Upper lobe of left lung (tissue), 6 donors: ENCODE results near the gene TGOLN2. TPM values are rescaled to one million over a fixed set of nuclear protein-coding genes. Genes with fewer than 3 reads are reported as not detected.
A peak's percentile ranks its signal among the peaks of the same experiment; 100 is the strongest.
"Not testable (repeated sequence)": the region's sequence is repeated elsewhere in the genome, so short reads cannot be mapped to it uniquely, and the experiment has no call there.

Source experiments
- ATAC-seq, 2 donors: fragments of 200-7000 bp; cut with Tn5 transposase; one replicate each; pipeline ENCODE4 v1.9.1; 2022; ENCODE audit warnings: mild to moderate bottlenecking in 2 of 2, moderate library complexity in 2 of 2; ENCODE audit not compliant: low FRiP score in 2 of 2
- DNase-seq, 2 donors: peaks; one replicate each; pipeline ENCODE4 v3.0.0-alpha.2; 2019 to 2020
- H3K27ac ChIP-seq, 4 donors: fragments of 200-600 bp; sonication (generic); one replicate each; pipeline ENCODE4 v1.5.1; 2016 to 2019
- H3K27me3 ChIP-seq, 4 donors: fragments of 200-600 bp; sonication (generic); one replicate each; pipeline ENCODE4 v1.5.1; 2017 to 2019
- H3K36me3 ChIP-seq, 4 donors: fragments of 200-600 bp; sonication (generic); one replicate each; pipeline ENCODE4 v1.5.1; 2016 to 2019
- H3K4me1 ChIP-seq, 4 donors: fragments of 200-600 bp; sonication (generic); one replicate each; pipeline ENCODE4 v1.5.1; 2018 to 2019
- H3K4me3 ChIP-seq, 4 donors: fragments of 200-600 bp; sonication (generic); one replicate each; pipeline ENCODE4 v1.5.1; 2017 to 2019; ENCODE audit warnings: mild to moderate bottlenecking in 2 of 4, moderate library complexity in 1 of 4
- H3K9me3 ChIP-seq, 4 donors: fragments of 200-600 bp; sonication (generic); one replicate each; pipeline ENCODE4 v1.5.1; 2018 to 2019
- EP300 ChIP-seq, 4 donors: sonication (generic); formaldehyde crosslinking; IDR thresholded peaks; one replicate each; pipeline ENCODE4 v1.5.1; 2017; ENCODE audit warnings: antibody characterized with exemption in 4 of 4, control low read depth in 2 of 4
- POLR2A ChIP-seq, 4 donors: fragments of 450-650 bp; IDR thresholded peaks; one replicate each; pipeline ENCODE4 v1.5.1; 2016 to 2017; ENCODE audit warnings: antibody characterized with exemption in 4 of 4, mild to moderate bottlenecking in 2 of 4
- POLR2AphosphoS5 ChIP-seq, 2 donors: sonication (generic); formaldehyde crosslinking; IDR thresholded peaks; one replicate each; pipeline ENCODE4 v1.5.1; 2017; ENCODE audit warnings: antibody characterized with exemption in 2 of 2
- WGBS, 2 donors: methylation state at CpG; one replicate each; pipeline ENCODE4 v1.1.5; 2017 to 2018; 5-methylcytosine and 5-hydroxymethylcytosine counted together
- total RNA-seq, 6 donors: library from RNA; depleted of rRNA in 4 of 6; stranded (reverse); fragments of >200 nt in 4 of 6; gene quantifications; one replicate each; pipeline versions ENCODE4 v1.1.0 to v1.2.1, GENCODE V29; 2016 to 2021
- TF ChIP-seq, protein P1 (sequence below), 6 experiments: fragments of 450-650 bp in 4 of 6; fragments of 200-600 bp in 2 of 6; sonication (generic) in 2 of 6; IDR thresholded peaks; one replicate each; pipeline ENCODE4 v1.5.1; 2016 to 2019; ENCODE audit warnings: antibody characterized with exemption in 6 of 6
- donor health status: DM: no; HTN: no; CAD: no; lungs with moderate emphysema.
- donor health status: DM: no; HTN: yes; CAD: no; lungs with severe emphysema.

TGOLN2 gene
- total RNA-seq, 6 donors from 2014 or later = 128 to 172 (median 147) TPM

- H3K4me1 ChIP-seq = peaks cover 0 to 8% (median 0%) of the 10 kb centered on the region in 4 donors
- peaks cover 5 to 26% (median 17%) of the 10 kb centered on the region in 4 donors for H3K36me3 ChIP-seq
- DNase-seq = peak in 1 of 2 donors; percentile 47
- ATAC-seq = no peak
- no peak for TF ChIP-seq EP300 (IDR thresholded peaks at IDR 0.05)
- no peak for TF ChIP-seq POLR2AphosphoS5 (IDR thresholded peaks at IDR 0.05)
- TF ChIP-seq, protein P1, sequence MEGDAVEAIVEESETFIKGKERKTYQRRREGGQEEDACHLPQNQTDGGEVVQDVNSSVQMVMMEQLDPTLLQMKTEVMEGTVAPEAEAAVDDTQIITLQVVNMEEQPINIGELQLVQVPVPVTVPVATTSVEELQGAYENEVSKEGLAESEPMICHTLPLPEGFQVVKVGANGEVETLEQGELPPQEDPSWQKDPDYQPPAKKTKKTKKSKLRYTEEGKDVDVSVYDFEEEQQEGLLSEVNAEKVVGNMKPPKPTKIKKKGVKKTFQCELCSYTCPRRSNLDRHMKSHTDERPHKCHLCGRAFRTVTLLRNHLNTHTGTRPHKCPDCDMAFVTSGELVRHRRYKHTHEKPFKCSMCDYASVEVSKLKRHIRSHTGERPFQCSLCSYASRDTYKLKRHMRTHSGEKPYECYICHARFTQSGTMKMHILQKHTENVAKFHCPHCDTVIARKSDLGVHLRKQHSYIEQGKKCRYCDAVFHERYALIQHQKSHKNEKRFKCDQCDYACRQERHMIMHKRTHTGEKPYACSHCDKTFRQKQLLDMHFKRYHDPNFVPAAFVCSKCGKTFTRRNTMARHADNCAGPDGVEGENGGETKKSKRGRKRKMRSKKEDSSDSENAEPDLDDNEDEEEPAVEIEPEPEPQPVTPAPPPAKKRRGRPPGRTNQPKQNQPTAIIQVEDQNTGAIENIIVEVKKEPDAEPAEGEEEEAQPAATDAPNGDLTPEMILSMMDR (IDR thresholded peaks at IDR 0.05) = no peak
- no peak for TF ChIP-seq POLR2A (IDR thresholded peaks at IDR 0.05)
- no peaks in the 10 kb centered on the region for H3K27me3 ChIP-seq
- 44 to 56% methylated on average over 13 of the region's 13 CpGs for WGBS, 2 donors
- no peaks in the 10 kb centered on the region for H3K9me3 ChIP-seq
- H3K4me3 ChIP-seq = no peak overlapping the region
- H3K27ac ChIP-seq = no peak overlapping the region
Measured at GRCh38 chr2:85340034-85340892, 12.5 kb upstream of the TGOLN2 start.

DNA sequence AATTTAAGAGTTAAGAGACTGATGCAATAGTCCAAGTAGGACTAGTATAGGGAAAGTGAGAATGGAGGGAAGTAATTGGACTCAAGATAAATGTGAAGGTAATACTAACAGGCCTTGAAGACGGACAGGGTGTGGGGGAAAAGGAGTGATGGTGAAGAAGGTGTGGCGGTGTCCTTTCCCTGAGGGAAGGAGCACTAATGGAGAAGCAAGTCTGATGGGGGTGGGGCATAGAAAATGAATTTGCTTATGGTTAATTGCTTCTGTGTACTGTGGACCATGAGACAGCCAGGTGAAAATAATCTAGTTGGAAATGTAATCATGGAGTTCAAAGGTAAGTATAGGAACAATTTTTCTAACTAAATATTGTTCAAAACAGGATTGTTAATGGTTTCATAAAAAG, 7.1 kb upstream of the TGOLN2 start:
- Histone ChIP-seq H3K27me3 (no peaks in the 10 kb centered on the region), H3K4me3 (no peak overlapping the region), H3K9me3 (no peaks in the 10 kb centered on the region), H3K36me3 (no peaks in the 10 kb centered on the region), H3K27ac (no peak overlapping the region), H3K4me1 (peaks cover 0 to under 1% (median 0%) of the 10 kb centered on the region in 4 donors)
- no peak for TF ChIP-seq POLR2AphosphoS5 (IDR thresholded peaks at IDR 0.05)
- TF ChIP-seq, protein P1 (IDR thresholded peaks at IDR 0.05) = no peak
- TF ChIP-seq POLR2A (IDR thresholded peaks at IDR 0.05) = no peak
- no peak for TF ChIP-seq EP300 (IDR thresholded peaks at IDR 0.05)
- no peak for ATAC-seq
- no peak for DNase-seq
- 50 to 64% methylated on average over 2 of the region's 2 CpGs for WGBS, 2 donors

DNA sequence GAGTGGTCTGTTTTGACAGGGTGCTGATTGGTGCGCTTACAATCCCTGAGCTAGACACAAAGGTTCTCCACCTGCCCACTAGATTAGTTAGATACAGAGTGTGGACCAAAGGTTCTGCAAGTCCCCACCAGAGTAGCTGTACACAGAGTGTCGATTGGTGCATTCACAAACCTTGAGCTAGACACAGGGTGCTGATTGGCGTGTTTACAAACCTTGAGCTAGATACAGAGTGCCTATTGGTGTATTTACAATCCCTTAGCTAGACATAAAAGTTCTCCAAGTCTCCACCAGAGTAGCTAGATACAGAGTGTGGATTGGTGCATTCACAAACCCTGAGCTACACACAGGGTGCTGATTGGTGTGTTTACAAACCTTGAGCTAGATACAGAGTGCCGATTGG, 6.1 kb upstream of the TGOLN2 start:
- H3K4me3 ChIP-seq, H3K9me3 ChIP-seq, ATAC-seq, H3K4me1 ChIP-seq, H3K27me3 ChIP-seq, DNase-seq, H3K36me3 ChIP-seq, H3K27ac ChIP-seq: not testable (repeated sequence)
- 93 to 95% methylated on average over 3 to 4 of the region's 4 CpGs for WGBS, 2 donors

GRCh38 chr2:85330839-85331636, 3.2 kb upstream of the TGOLN2 start:
- Histone ChIP-seq H3K36me3 (no peaks in the 10 kb centered on the region), H3K4me1 (peaks cover 4 to 20% (median 9%) of the 10 kb centered on the region in 4 donors), H3K4me3 (no peak overlapping the region), H3K27ac (no peak overlapping the region), H3K27me3 (no peaks in the 10 kb centered on the region), H3K9me3 (no peaks in the 10 kb centered on the region)
- DNase-seq (no peak), ATAC-seq (no peak)
- WGBS, 2 donors = 77 to 83% methylated on average over 13 of the region's 13 CpGs
- TF ChIP-seq POLR2AphosphoS5 (IDR thresholded peaks at IDR 0.05) (no peak), EP300 (IDR thresholded peaks at IDR 0.05) (no peak), POLR2A (IDR thresholded peaks at IDR 0.05) (no peak)
- TF ChIP-seq, protein P1 (IDR thresholded peaks at IDR 0.05) = no peak

GRCh38 chr2:85329701-85330100, 1.9 kb upstream of the TGOLN2 start:
- H3K4me3 ChIP-seq, H3K36me3 ChIP-seq, ATAC-seq, H3K27ac ChIP-seq, DNase-seq, H3K27me3 ChIP-seq, H3K9me3 ChIP-seq: not testable (repeated sequence)
- WGBS, 2 donors = 91 to 93% methylated on average over 3 of the region's 3 CpGs
- H3K4me1 ChIP-seq = peaks cover 18 to 33% (median 22%) of the 10 kb centered on the region in 4 donors
